Measurements from ENCODE around the gene TEPSIN. TPM values are rescaled to one million over a fixed set of nuclear protein-coding genes. Genes with fewer than 3 reads are reported as not detected.
A peak's percentile ranks its signal among the peaks of the same experiment; 100 is the strongest.

The TEPSIN gene
- total RNA-seq, 1 experiment from 2014 or later: 14.5 TPM

DNA sequence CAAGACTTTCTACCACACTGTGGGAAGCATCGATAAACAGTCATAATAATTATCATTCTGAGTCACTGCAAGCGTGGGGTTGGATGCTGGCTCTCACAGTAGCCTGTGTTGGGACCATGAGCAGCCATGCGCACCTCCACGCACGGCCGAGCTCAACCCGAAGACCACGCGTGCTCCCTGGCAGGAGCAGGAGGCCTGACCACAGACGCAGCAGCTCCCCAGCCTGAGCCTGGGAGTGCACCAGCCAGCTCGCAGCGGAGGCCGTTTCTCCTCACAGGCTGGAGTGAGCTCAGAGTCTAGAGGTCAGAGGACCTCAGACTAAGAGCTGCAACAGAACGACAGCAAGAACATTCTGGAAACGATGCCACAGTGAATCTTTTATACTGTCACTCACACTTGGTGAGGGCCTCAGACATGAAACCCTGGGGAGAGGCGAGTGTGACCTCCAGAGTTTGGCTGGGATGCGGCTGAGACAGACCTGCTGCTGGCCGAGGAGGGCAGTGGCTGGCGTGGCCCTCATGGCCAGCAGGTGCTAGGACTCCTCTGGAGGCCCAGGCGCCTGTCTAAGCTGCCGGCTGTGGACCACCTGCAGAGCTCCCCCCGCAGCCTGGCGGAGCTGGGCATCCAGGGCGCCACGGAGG lies 6.3 kb upstream of the TEPSIN start:
- Histone ChIP-seq H3K4me1 (ENCODE audit: low read length) (peaks cover 29% of the 10 kb centered on the region), H3K4me2 (ENCODE audit: low read depth, low read length, poor library complexity, severe bottlenecking) (no peak overlapping the region), H4K20me1 (ENCODE audit: insufficient read depth, low read depth, low read length) (peaks cover 11% of the 10 kb centered on the region; the same call in 1 of the 2 replicates), H3K36me3 (ENCODE audit: insufficient read depth, low read length) (peaks cover 6% of the 10 kb centered on the region; the same call in 1 of the 2 replicates), H3K9ac (ENCODE audit: low read length) (no peak overlapping the region), H3K9me3 (ENCODE audit: low read length) (no peaks in the 10 kb centered on the region), H3K9me2 (replicated peaks; ENCODE audit: insufficient read depth, low read length) (no peaks in the 10 kb centered on the region), H2AFZ (ENCODE audit: low read length) (no peak overlapping the region), H3K27ac (ENCODE audit: low read length) (peak overlapping the region; percentile 45; the same call in 1 of the 2 replicates), H3K27me3 (ENCODE audit: low read length) (no peaks in the 10 kb centered on the region), H3K4me3 (ENCODE audit: low read length) (no peak overlapping the region), H3K79me2 (ENCODE audit: low read length) (peaks cover 18% of the 10 kb centered on the region)
- peak; percentile 48 for DNase-seq

DNA sequence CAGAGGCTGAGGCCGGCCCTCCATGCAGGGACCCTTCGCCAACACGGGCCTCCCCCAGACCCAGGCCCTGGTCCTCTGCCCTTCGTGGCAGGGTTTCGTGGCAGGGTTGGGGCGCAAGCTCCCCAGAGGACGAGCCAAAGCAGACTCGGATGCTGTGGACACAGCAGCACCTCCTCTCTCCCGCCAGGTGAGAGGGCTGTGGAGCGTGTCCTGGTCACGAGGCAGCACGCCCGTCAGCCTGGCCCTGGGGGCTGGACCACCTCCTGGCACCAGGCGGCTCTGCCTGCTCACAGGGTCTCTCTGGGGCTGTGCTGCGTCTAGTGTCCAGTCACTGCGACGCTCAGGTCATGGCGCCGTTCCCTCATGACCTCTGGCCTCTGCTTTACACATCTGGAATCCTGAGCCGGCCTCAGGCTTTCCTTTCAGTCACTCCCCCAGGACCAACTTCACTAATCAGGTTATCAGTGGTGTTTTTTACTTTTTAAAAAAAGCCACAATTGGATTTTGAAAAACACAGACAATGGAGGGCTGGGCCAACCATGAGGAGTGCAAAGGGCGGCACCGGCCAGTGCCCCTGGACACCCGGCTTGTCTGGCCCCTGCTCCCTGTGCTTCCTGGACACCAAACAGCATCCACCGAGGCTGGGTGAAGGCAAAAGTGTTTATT lies 5.6 kb upstream of the TEPSIN start:
- peaks cover 25% of the 10 kb centered on the region for H3K79me2 ChIP-seq (ENCODE audit: low read length)
- peaks cover 30% of the 10 kb centered on the region for H3K4me1 ChIP-seq (ENCODE audit: low read length)
- no peaks in the 10 kb centered on the region for H3K9me2 ChIP-seq (replicated peaks; ENCODE audit: insufficient read depth, low read length)
- H3K4me3 ChIP-seq (ENCODE audit: low read length): no peak overlapping the region
- H3K27me3 ChIP-seq (ENCODE audit: low read length): no peaks in the 10 kb centered on the region
- H4K20me1 ChIP-seq (ENCODE audit: insufficient read depth, low read depth, low read length): peaks cover 11% of the 10 kb centered on the region; the same call in 1 of the 2 replicates
- H3K36me3 ChIP-seq (ENCODE audit: insufficient read depth, low read length): 0 out of 2 replicates have a peak, but pooled peaks cover 2% of the 10 kb centered on the region
- peak overlapping the region; percentile 45; the same call in 1 of the 2 replicates for H3K27ac ChIP-seq (ENCODE audit: low read length)
- H3K4me2 ChIP-seq (ENCODE audit: low read depth, low read length, poor library complexity, severe bottlenecking): no peak overlapping the region
- no peak overlapping the region for H2AFZ ChIP-seq (ENCODE audit: low read length)
- H3K9ac ChIP-seq (ENCODE audit: low read length): no peak overlapping the region
- peak; percentile 61 for DNase-seq
- no peaks in the 10 kb centered on the region for H3K9me3 ChIP-seq (ENCODE audit: low read length)

DNA sequence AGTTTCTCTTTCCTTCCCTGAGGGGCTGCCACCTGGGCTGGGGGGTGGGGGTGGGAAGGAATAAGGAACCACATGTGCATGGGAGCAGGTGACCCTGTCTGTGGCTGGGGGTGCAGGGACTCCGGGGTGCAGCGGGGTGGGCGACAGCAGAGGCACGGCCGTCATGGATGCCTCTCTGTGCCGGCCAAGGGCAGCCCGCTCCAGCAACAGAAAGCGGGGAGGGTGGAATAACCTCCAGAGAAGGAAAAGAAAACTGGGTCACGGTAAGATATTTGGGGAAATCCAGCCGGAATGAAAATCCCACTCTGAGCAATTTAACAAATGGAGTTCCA lies 4.4 kb upstream of the TEPSIN start:
- no peak overlapping the region for H3K9ac ChIP-seq (ENCODE audit: low read length)
- peaks cover 11% of the 10 kb centered on the region; the same call in 1 of the 2 replicates for H4K20me1 ChIP-seq (ENCODE audit: insufficient read depth, low read depth, low read length)
- H3K4me2 ChIP-seq (ENCODE audit: low read depth, low read length, poor library complexity, severe bottlenecking): no peak overlapping the region
- H3K9me3 ChIP-seq (ENCODE audit: low read length): no peaks in the 10 kb centered on the region
- H3K4me3 ChIP-seq (ENCODE audit: low read length): no peak overlapping the region
- no peak for DNase-seq
- H3K79me2 ChIP-seq (ENCODE audit: low read length): peaks cover 32% of the 10 kb centered on the region
- no peaks in the 10 kb centered on the region for H3K27me3 ChIP-seq (ENCODE audit: low read length)
- H3K27ac ChIP-seq (ENCODE audit: low read length): no peak overlapping the region
- H3K9me2 ChIP-seq (replicated peaks; ENCODE audit: insufficient read depth, low read length): no peaks in the 10 kb centered on the region
- H3K4me1 ChIP-seq (ENCODE audit: low read length): peaks cover 30% of the 10 kb centered on the region
- no peaks in the 10 kb centered on the region for H3K36me3 ChIP-seq (ENCODE audit: insufficient read depth, low read length)
- no peak overlapping the region for H2AFZ ChIP-seq (ENCODE audit: low read length)

DNA sequence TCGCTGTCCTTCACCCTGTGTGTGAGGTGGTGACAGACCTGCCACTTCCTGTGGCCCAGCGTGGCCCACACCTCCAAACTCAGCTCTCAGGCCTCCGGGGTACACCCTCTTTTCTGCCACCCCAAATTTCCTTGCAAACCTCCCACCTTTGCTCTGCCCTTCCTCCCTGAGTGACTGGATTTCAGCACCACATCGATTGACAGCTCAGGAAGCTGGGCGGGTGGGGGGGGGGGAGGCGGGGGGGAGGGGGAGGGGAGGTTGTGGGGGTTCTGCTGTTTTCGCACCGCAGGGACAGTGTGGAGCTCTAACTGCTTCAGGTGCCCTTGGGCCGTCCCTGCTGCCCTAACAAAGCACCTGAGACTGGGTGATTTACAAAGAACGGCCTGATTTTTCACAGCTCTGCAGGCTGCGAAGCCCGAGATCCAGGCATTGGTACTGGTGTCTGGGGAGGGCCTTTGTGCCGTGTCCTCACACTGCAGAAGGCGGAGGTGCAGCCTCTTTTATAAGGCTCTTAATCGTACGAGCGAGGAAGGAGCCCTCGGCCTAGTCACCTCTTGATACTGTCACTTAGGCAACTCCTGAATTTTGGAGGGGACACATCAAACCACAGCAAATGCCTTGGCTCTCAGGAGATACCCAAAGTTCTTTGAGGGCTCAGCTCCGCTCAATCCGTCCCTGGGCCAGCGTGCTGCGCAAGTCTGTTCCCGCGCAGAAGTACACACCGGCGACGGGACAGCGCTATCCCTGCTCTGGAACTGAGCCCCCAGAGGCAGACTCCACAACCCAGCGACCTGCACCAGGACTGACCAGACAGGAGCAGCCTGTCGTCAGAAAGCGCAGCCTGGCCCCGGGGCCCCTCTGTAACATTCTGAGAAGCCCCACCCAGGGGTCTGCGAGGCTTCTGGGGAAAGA lies 3.8 kb upstream of the TEPSIN start:
- no peaks in the 10 kb centered on the region for H3K36me3 ChIP-seq (ENCODE audit: insufficient read depth, low read length)
- H3K4me3 ChIP-seq (ENCODE audit: low read length): no peak overlapping the region
- H2AFZ ChIP-seq (ENCODE audit: low read length): no peak overlapping the region
- peaks cover 38% of the 10 kb centered on the region for H3K79me2 ChIP-seq (ENCODE audit: low read length)
- H3K27ac ChIP-seq (ENCODE audit: low read length): no peak overlapping the region
- H3K4me1 ChIP-seq (ENCODE audit: low read length): peaks cover 36% of the 10 kb centered on the region
- H4K20me1 ChIP-seq (ENCODE audit: insufficient read depth, low read depth, low read length): peaks cover 11% of the 10 kb centered on the region; the same call in 1 of the 2 replicates
- no peaks in the 10 kb centered on the region for H3K9me2 ChIP-seq (replicated peaks; ENCODE audit: insufficient read depth, low read length)
- H3K9me3 ChIP-seq (ENCODE audit: low read length): no peaks in the 10 kb centered on the region
- peak; percentile 49 for DNase-seq
- H3K27me3 ChIP-seq (ENCODE audit: low read length): no peaks in the 10 kb centered on the region
- no peak overlapping the region for H3K9ac ChIP-seq (ENCODE audit: low read length)
- H3K4me2 ChIP-seq (ENCODE audit: low read depth, low read length, poor library complexity, severe bottlenecking): no peak overlapping the region

DNA sequence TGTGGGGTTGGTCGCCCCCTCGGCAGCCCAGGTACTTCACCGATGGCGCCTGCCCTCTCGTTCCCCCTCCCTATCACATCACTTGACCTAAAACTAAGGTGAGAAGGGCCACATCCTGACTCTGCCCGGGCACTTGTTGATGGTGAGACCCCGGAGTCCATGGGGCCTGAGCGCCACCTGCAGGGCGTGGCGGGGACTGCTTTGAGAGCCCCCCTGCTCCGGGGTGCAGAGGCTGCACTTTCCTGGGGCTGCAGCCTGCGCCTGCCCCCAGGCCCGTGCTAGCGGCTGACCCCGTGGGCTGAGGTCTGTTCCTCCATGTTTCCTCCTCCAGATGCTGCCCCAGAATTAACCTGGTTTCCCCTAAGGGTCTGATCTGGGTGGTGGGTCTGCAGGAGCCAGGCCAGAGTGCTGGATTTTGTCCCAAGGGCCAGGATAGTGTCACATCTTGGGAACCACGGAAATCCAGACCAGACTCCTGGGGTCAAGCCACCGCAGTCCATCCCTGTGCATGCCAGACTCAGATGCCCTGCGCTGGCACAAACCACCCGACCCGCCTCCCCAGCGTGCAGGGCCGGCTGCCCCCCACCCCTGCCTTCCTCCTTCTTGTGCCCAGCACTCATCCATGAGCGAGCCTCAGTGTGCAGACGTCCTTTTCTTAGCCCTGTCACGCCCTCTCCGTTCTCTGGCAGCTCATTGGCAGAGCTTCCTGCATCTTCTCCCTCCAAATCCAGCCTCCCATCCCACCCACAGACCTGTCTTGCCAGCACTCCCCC lies 3.0 kb upstream of the TEPSIN start:
- Histone ChIP-seq H2AFZ (ENCODE audit: low read length) (no peak overlapping the region), H3K36me3 (ENCODE audit: insufficient read depth, low read length) (no peaks in the 10 kb centered on the region), H4K20me1 (ENCODE audit: insufficient read depth, low read depth, low read length) (peaks cover 11% of the 10 kb centered on the region; the same call in 1 of the 2 replicates), H3K79me2 (ENCODE audit: low read length) (peaks cover 46% of the 10 kb centered on the region), H3K4me2 (ENCODE audit: low read depth, low read length, poor library complexity, severe bottlenecking) (no peak overlapping the region), H3K27ac (ENCODE audit: low read length) (no peak overlapping the region), H3K4me1 (ENCODE audit: low read length) (peaks cover 41% of the 10 kb centered on the region), H3K9ac (ENCODE audit: low read length) (no peak overlapping the region), H3K9me3 (ENCODE audit: low read length) (no peaks in the 10 kb centered on the region), H3K4me3 (ENCODE audit: low read length) (no peak overlapping the region), H3K27me3 (ENCODE audit: low read length) (no peaks in the 10 kb centered on the region), H3K9me2 (replicated peaks; ENCODE audit: insufficient read depth, low read length) (no peaks in the 10 kb centered on the region)
- DNase-seq: peak; percentile 91

DNA sequence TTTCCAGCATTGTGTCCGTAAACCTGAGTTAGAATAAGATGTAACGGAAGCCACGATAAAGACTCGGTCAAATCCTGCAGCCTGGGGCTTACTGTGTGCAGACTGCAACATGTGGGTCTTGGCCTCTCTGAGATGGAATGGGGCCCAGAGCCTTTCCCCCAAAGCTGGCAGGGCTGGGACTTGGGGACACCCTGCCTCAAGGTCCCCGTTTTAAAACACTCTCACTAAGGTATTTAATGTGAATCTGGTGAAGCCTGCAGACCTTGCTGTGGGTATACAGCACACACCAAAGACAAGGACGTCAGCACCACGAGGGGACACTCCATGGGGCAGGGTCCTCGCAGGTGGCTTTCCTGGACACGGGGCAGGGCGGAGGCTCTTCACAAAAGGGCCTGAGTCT lies 2.3 kb upstream of the TEPSIN start:
- Histone ChIP-seq H3K9me2 (replicated peaks; ENCODE audit: insufficient read depth, low read length) (no peaks in the 10 kb centered on the region), H3K27me3 (ENCODE audit: low read length) (no peaks in the 10 kb centered on the region), H3K9ac (ENCODE audit: low read length) (peak overlapping the region; percentile 93; the same call in 1 of the 2 replicates), H3K27ac (ENCODE audit: low read length) (no peak overlapping the region), H3K4me3 (ENCODE audit: low read length) (peak overlapping the region; percentile 95; the same call in 1 of the 2 replicates), H3K79me2 (ENCODE audit: low read length) (peaks cover 51% of the 10 kb centered on the region), H3K4me2 (ENCODE audit: low read depth, low read length, poor library complexity, severe bottlenecking) (peak overlapping the region; percentile 94), H3K36me3 (ENCODE audit: insufficient read depth, low read length) (no peaks in the 10 kb centered on the region), H2AFZ (ENCODE audit: low read length) (no peak overlapping the region), H3K4me1 (ENCODE audit: low read length) (peaks cover 41% of the 10 kb centered on the region), H3K9me3 (ENCODE audit: low read length) (no peaks in the 10 kb centered on the region), H4K20me1 (ENCODE audit: insufficient read depth, low read depth, low read length) (peaks cover 11% of the 10 kb centered on the region; the same call in 1 of the 2 replicates)
- no peak for DNase-seq

DNA sequence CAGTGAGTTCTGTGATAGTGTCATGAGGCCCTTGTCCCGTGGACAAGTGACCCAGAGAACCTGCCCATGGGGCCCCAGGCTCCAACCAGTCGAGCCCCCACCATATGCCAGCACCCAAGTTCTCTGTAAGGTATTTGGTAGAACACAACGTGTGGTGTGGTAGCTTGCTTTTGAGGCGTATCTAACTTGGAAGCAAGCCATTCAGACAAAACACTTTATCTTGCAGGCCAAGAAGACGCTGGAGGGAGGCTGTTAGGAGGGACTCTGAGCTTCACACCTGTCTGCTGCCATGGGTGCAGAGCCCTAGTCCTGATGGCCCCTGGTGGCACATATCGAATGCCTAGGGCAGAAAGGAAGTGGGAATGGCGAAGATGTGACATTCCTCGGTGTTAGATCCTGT lies 1.9 kb upstream of the TEPSIN start:
- no peak for DNase-seq
- Histone ChIP-seq H3K4me1 (ENCODE audit: low read length) (peaks cover 41% of the 10 kb centered on the region), H3K27me3 (ENCODE audit: low read length) (no peaks in the 10 kb centered on the region), H3K79me2 (ENCODE audit: low read length) (peaks cover 51% of the 10 kb centered on the region), H2AFZ (ENCODE audit: low read length) (no peak overlapping the region), H3K36me3 (ENCODE audit: insufficient read depth, low read length) (no peaks in the 10 kb centered on the region), H4K20me1 (ENCODE audit: insufficient read depth, low read depth, low read length) (peaks cover 11% of the 10 kb centered on the region; the same call in 1 of the 2 replicates), H3K9ac (ENCODE audit: low read length) (peak overlapping the region; percentile 93), H3K9me3 (ENCODE audit: low read length) (no peaks in the 10 kb centered on the region), H3K4me3 (ENCODE audit: low read length) (peak overlapping the region; percentile 95), H3K27ac (ENCODE audit: low read length) (peak overlapping the region; percentile 43; the same call in 1 of the 2 replicates), H3K9me2 (replicated peaks; ENCODE audit: insufficient read depth, low read length) (no peaks in the 10 kb centered on the region), H3K4me2 (ENCODE audit: low read depth, low read length, poor library complexity, severe bottlenecking) (peak overlapping the region; percentile 94)

Measured in Karpas-422 (cell line).